GM10266 (cell line): ENCODE results near the gene SLC25A19.

Experiments
- DNase-seq: peaks from one replicate; pipeline ENCODE4 v3.0.0; 2012; ENCODE audit errors: extremely low spot score
- TF ChIP-seq, protein P1 (sequence below): IDR thresholded peaks from 2 replicates; pipeline ENCODE4 v1.5.1; 2012; ENCODE audit warnings: mild to moderate bottlenecking, low read depth; ENCODE audit not compliant: control insufficient read depth, insufficient read depth; ENCODE audit errors: missing control alignments

SLC25A19 gene

DNA sequence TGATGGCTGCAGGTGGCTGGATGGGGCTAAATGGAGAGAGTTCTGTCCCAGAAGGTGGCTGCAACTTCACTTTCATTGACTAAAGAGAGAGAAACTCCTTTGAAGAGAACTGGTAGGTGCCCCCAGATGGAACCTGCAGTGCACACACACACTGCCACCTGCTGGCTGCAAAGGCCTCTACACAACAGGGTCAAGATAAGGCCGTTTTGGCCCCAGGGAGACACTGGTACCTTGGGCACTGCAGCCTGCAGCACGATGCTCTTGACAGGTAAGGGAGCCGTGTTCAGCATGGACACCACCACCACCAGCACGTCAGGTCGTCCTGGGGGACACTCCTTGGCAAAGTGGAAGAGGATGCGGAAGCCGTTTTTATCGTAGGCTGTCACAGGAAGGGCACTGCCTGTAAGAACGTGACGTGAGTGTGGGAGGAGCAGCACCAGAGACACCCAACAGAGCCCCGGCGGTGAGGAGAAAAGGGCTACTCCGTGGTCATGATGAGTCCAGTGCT is 50.5 kb downstream of the SLC25A19 start:
- TF ChIP-seq, protein P1, sequence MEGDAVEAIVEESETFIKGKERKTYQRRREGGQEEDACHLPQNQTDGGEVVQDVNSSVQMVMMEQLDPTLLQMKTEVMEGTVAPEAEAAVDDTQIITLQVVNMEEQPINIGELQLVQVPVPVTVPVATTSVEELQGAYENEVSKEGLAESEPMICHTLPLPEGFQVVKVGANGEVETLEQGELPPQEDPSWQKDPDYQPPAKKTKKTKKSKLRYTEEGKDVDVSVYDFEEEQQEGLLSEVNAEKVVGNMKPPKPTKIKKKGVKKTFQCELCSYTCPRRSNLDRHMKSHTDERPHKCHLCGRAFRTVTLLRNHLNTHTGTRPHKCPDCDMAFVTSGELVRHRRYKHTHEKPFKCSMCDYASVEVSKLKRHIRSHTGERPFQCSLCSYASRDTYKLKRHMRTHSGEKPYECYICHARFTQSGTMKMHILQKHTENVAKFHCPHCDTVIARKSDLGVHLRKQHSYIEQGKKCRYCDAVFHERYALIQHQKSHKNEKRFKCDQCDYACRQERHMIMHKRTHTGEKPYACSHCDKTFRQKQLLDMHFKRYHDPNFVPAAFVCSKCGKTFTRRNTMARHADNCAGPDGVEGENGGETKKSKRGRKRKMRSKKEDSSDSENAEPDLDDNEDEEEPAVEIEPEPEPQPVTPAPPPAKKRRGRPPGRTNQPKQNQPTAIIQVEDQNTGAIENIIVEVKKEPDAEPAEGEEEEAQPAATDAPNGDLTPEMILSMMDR = peak; percentile 84
- peak; percentile 76 for DNase-seq

DNA sequence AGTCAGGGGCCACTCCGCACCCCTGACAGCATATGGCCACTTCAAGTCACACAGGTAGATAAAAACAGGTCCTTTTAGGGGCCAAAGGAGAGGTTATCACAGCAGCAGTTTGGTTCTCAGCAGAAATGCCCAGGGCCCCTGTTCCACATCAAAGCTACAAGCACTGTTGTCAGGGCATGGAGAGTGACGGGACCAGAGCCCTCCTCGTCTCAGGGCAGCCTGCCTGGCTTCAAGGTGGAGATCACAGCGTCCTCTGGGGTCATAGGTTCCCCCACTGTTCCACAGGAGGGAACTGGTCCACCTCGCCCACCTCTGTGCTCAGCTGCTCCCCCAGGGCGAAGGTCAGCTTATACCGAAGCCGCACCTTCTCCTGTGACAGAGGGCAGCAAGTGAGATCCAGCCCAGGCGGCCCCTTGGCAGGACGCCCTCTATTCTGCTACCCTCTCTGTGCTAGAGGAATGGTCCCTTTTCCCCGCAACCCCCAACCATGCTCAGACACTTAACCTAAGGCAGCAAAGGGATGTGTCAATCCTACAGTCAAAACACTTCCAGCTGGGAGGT is 51.1 kb downstream of the SLC25A19 start:
- TF ChIP-seq, protein P1 = no peak
- no peak for DNase-seq

DNA sequence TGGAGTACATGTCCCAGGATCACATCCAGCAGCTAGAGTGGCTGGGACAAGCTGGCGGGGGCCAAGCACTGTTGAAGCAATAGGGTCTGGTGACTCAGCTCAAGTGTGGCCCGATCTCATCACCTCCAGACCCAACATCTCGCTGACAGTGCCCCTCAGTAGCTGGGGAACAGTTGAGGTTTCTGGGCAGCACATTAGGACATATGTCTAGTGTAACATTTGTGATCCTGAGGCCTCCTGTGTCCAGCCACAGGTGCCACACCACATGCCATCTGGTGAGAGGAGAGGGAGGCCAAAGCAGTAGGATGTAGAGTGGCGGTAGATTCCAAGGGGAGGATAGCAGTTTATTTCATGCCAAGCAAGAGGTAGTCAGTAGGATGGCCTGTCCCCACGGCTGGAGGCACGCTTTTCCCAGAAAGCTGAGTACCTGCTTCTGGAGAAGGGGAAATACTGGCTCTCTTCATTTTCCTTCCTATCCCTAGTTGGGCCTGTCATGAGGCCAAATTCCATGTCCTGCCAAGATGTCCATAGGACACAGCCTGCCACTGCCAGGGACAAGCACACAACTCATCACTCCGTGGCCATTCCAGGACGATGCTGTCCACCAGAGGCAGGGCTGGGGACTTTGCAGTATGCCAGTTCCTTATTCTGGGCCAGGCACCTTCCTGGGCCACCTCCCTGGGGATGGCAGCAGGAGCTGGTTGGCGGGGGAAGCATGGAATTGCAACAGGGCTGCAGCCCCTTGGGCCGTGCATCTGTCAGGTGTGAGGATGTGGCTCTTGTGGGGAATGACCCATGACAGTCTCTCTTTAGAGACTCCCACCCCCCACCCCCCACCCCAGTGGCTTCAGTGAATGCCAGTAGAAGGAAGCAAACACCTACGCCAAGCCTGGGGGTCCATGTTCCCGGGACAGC is 51.9 kb downstream of the SLC25A19 start:
- TF ChIP-seq, protein P1 = no peak
- DNase-seq = no peak

DNA sequence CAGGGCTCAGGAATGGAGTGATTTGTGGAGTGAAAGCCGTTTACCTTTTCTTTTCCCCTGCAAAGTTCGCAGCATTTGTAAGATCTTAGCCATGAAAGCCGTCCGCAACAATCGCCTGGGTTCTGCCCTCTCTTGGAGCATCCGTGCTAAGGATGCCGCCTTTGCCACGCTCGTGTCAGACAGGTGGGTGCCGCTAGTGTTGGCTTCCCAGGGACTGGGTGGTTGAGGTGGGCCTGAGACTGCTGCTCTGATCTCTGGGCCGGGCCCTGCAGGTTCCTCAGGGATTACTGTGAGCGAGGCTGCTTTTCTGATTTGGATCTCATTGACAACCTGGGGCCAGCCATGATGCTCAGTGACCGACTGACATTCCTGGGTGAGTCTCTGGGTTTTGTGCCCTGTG is 56.4 kb downstream of the SLC25A19 start:
- no peak for DNase-seq
- TF ChIP-seq, protein P1 = no peak

DNA sequence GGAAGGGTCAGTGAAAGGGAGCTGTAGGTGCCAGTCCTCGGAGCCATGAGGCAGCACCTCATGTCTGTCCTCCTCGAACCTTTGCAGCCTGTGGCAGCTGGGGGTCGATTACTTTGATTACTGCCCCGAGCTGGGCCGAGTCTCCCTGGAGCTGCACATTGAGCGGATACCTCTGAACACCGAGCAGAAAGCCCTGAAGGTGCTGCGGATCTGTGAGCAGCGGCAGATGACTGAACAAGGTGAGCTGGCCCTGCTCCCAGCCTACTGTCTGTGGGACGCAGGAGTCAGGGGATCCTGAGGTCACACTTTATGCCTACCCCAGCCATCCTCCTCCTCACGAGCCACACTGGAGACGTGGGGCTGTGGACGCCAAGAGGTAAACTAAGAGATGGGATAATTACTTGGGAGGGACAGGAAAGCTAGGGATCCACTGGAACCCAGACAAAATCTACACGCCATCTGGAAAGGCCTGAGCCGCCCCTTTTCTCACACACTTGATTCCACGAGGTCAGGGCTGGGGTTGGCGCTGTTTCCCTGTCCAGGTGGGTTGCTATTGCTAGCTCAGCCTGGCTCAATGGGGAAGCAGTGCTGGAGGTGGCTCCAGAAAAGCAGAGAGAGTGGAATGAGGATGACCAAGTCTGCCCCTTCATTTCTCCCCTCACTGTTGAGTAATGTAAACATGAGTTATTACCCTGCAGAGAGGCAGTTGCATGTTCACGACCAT is 57.3 kb downstream of the SLC25A19 start:
- TF ChIP-seq, protein P1 = no peak
- no peak for DNase-seq

DNA sequence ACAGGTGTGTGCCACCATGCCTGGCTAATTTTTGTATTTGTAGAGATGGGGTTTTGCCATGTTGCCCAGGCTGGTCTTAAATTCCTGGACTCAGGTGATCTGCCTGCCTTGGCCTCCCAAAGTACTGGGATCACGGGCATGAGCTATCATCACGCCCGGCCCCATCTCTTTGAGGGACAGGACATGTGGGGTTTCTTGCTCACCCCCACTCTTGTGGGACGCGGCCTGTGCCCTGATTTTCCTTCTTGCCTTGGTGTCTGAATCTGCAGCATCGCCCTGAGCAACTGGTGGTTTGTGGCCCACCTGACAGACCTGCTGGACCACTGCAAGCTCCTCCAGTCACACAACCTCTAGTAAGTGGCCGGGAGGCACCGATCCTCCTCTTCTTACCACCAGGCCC is 58.2 kb downstream of the SLC25A19 start:
- no peak for DNase-seq
- TF ChIP-seq, protein P1 = no peak
